Thyroid gland (tissue), 4 donors: ENCODE data around the gene CYP2C8.

Experiments used
- CTCF ChIP-seq, 6 experiments: fragments of 200-600 bp in 3 of 6; fragments of 450-650 bp in 3 of 6; sonication (generic) in 3 of 6; IDR thresholded peaks; one replicate each; pipeline ENCODE4 v1.5.1; 2016 to 2019; ENCODE audit warnings: antibody characterized with exemption in 6 of 6, mild to moderate bottlenecking in 2 of 6, inconsistent platforms in 1 of 6, moderate library complexity in 1 of 6
- POLR2A ChIP-seq, 2 donors: fragments of 450-650 bp; IDR thresholded peaks; one replicate each; pipeline ENCODE4 v1.6.1; 2017; ENCODE audit warnings: antibody characterized with exemption in 2 of 2, mild to moderate bottlenecking in 2 of 2, moderate library complexity in 1 of 2

GRCh38 chr10:95097805-95098204, 28.5 kb upstream of the CYP2C8 start:
- TF ChIP-seq CTCF (IDR thresholded peaks at IDR 0.05) (no peak), POLR2A (IDR thresholded peaks at IDR 0.05) (no peak)
